CD4-positive, alpha-beta T cell treated with Interleukin-21 for 1 hour (primary cell): ENCODE data around the gene NR3C2.

Experiments used
- DNase-seq: peaks from one replicate; pipeline ENCODE4 v3.0.0-alpha.2; 2020

NR3C2 gene

GRCh38 chr4:148068065-148068911, 373.9 kb downstream of the NR3C2 start:
- DNase-seq = no peak

- no peak for DNase-seq
These were observed 374.8 kb downstream of the NR3C2 start for GRCh38 chr4:148067301-148067916.

- DNase-seq = no peak
These were observed 377.1 kb downstream of the NR3C2 start for GRCh38 chr4:148065075-148065474.

DNA sequence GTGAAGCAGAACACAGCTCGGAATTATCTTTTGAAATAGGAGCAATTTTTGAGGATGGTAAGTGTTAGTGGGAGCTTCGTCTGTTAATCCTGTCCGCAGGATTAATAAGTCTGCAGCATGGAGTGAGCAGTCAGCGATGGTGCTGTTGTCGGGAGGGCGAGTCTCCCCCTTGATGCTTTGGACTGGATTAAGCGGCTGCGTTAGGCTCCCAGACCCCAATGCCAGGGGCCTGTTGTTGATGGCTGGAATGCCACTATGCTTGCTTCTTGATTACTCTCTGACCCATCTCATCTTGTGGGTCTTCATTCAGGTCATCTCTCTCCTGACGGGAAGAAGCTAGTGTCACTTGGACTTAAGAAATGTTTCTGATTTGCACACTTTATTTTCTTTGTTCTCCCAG, 377.8 kb downstream of the NR3C2 start:
- DNase-seq = no peak

GRCh38 chr4:148062301-148062950, 379.8 kb downstream of the NR3C2 start:
- DNase-seq = no peak

- DNase-seq = no peak
These were observed 380.4 kb downstream of the NR3C2 start for GRCh38 chr4:148061795-148062194.

DNA sequence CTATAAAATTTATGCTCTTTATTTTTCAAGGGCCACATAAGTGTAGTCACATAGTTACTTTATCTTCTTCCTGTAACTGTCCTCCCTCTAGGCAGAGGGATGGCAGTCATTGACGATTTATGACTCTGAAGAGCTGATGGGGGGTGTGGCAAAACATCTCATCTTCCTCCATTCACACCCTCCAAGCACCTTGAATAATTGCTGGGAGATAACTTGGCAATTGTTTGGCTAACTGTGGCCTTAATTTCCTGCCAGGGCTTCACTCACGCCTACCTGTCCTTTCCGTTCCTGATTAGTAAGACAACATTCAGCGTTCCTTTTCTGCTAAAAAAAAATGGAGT, 381.1 kb downstream of the NR3C2 start:
- DNase-seq = peak; percentile 34

DNA sequence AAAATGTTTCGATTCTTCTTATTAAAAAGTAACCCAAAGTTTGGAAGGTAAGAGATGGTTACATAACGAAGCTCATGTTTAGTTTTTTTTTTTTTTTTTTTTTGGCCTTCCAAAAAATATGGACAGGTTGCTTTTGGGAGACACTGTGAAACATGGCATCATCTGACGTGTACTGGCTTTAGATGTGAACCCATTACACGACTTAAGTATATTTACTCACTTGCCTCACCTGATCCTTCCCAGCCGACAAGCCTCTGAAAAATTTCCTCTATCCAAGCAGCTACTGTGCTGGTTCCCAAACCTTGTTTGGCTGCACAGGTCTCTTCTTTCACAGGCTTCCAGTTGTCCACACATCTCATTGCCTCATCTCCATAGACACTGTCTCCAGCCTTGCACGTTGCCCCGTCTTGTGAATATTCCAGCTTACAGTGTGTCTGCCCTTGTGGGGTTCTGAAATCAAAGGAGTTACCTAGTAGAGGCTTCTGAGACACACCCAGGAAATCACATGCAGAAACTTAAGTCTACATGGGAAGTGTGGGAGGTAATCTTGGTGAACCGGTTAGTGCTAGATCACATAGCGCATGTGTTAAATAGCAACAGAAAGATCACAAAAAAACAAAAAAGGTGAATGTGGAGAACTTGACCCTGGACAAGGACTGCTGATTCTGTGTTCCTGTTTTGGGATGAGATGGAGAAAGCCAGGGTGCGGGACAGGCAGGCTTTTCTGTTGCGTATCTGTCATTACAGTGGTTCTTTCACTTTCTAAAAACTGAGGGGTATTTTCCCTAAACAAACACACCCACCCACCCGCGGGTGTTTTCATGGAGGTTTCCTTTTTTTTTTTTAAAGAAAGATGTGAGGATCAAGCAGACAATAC, 381.7 kb downstream of the NR3C2 start:
- DNase-seq = peak; percentile 64

- no peak for DNase-seq
These were observed 382.5 kb downstream of the NR3C2 start for GRCh38 chr4:148059617-148060180.

DNA sequence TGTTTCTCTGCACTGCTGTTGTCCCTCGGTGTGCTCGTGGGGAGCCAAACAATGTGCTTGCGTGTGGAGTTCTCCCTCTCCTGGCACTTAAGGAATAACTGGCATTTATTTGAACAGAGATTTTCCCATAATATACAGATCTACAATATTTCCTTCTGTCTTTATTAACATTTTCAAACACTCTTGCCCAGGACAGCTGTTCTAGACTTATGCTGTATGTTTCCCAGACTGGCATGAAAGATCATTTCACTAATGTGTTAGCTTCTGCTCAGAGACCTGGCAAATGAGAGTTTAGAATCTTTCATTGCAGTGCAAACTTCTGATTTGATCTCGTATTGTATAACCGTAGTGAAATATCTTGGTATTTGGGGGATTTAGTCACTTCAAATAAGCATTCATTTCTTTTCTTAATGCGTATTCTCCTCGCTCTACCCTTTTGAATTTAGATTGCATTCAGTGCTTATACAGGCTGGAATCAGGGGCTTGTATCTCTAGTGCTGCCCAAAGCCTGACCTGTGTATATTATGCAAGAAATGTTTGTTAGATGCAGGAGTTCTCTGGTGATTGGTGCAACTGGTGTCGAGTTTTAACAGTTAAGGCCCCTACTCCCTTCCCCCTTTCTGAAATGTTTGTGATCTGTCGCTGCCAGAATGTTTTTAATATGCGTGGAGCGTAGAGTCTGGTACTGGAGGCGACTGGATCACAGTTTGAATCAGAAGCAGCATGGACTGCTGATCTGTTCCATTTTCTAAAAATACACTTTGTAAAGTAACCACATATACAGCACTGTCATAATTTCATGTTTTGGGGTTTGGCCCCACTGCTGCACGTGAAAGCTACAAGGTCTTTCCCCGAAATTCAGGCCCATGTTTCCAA, 384.0 kb downstream of the NR3C2 start:
- DNase-seq = no peak

DNA sequence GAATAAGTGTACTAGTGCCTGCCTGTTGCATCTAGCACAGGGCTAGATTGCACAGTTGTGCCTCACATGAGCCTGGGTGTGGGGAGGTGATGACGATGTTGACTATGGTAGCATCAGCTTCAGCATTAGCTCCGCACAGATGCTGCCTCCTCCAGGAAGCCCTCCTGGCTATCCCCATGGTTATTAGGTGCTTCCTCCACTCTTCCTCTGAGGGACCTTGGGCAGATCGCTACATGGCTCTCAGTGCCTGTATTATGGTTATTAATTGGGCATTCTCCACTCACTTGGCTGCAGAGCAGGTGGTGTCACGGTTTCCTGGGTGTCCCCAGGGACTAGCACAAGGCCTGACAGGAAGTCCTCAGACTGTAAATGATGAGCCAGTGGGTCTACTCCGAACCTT, 384.7 kb downstream of the NR3C2 start:
- DNase-seq = no peak

- peak; percentile 74 for DNase-seq
These were observed 385.3 kb downstream of the NR3C2 start for GRCh38 chr4:148056879-148057278.

DNA sequence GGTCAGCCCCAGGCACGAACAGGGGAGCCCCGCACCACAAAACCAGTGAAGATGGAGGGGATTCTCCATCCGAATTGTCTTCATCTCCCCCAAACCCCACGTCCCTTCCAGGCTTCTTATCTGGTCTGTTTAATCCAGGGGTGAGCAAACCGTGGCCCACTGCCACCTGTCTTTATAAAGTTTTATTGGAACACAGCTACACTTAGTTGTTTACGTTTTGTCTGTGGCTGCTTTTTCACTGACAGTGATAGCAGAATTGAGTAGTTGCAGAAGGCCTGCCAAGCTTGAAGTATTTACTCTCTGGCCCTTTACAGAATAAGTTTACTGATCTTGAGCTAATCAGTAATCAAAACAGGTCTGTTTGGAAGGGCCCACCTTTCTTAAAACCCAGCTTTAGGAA, 386.4 kb downstream of the NR3C2 start:
- no peak for DNase-seq

GRCh38 chr4:148054275-148054674, 387.9 kb downstream of the NR3C2 start:
- peak; percentile 35 for DNase-seq

- no peak for DNase-seq
These were observed 388.8 kb downstream of the NR3C2 start for GRCh38 chr4:148053298-148054003.

- DNase-seq = peak; percentile 68
These were observed 389.8 kb downstream of the NR3C2 start for GRCh38 chr4:148052448-148052847.

GRCh38 chr4:148051403-148051802, 390.8 kb downstream of the NR3C2 start:
- DNase-seq = no peak

DNA sequence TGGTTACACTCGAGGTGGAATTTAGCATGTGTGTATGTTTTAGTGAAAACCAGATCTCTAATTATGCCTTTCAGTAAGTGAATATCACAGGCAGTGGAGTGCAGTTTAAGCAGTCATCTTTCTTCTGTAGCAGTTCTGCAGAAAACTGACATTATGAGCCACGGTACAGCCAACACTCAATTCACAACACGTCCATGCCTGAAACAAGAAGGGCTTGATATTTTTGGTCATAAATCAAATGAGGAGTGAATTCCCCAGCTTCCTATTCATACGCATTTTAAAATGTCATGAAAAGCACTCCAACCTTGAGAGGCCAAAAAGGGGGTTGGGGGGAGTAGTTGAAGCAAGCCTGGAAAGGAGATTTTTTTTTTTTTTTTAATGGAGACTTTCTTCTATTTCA, 393.6 kb downstream of the NR3C2 start:
- DNase-seq = no peak

DNA sequence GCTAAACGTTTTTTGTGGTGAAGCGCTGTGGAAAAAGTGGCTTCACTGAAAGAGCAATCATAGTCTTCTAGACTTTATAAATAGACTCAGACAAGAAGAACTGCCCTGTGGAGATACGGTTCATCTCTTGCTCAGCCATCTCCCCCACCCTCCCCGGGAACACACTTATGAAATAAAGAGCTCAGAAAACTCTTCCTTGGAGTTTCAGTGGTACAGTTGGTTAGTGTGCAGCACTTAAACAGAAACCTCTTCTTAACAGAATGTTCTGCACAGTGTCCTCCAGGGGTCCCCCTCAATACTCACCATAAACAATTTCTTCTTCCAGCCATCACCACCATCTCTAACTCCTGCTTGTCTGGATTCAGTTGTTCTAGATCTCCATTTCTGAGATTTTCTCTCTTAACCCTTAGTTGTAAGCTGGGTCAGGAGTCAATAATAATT, 397.3 kb downstream of the NR3C2 start:
- no peak for DNase-seq

GRCh38 chr4:148044089-148044911, 397.9 kb downstream of the NR3C2 start:
- DNase-seq = no peak
